ENCODE data around the gene NEB. TPM values are rescaled to one million over a fixed set of nuclear protein-coding genes. Genes with fewer than 3 reads are reported as not detected.

The NEB gene
- polyA plus RNA-seq, 3 donors = 2.7 TPM; not detected in 2

- peaks cover 15 to 64% of the 10 kb centered on the region in 2 donors for H3K36me3 ChIP-seq (replicated peaks in 1 of 2; ENCODE audit: control insufficient read depth in 1 of 2, insufficient read depth in 2 of 2, low read length in 2 of 2)
- H3K79me2 ChIP-seq (ENCODE audit: insufficient read depth, low read length) = no peaks in the 10 kb centered on the region
- no peaks in the 10 kb centered on the region for H3K27me3 ChIP-seq (ENCODE audit: control insufficient read depth in 2 of 2, insufficient read depth in 2 of 2, low read length in 2 of 2)
- no peak for DNase-seq
- no peaks in the 10 kb centered on the region for H3K4me1 ChIP-seq (ENCODE audit: control insufficient read depth in 1 of 2, insufficient read depth in 2 of 2, low read length in 2 of 2)
- TF ChIP-seq, protein P1, sequence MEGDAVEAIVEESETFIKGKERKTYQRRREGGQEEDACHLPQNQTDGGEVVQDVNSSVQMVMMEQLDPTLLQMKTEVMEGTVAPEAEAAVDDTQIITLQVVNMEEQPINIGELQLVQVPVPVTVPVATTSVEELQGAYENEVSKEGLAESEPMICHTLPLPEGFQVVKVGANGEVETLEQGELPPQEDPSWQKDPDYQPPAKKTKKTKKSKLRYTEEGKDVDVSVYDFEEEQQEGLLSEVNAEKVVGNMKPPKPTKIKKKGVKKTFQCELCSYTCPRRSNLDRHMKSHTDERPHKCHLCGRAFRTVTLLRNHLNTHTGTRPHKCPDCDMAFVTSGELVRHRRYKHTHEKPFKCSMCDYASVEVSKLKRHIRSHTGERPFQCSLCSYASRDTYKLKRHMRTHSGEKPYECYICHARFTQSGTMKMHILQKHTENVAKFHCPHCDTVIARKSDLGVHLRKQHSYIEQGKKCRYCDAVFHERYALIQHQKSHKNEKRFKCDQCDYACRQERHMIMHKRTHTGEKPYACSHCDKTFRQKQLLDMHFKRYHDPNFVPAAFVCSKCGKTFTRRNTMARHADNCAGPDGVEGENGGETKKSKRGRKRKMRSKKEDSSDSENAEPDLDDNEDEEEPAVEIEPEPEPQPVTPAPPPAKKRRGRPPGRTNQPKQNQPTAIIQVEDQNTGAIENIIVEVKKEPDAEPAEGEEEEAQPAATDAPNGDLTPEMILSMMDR (IDR thresholded peaks at IDR 0.05) = no peak
- no peaks in the 10 kb centered on the region for H3K4me1 Mint-ChIP-seq
- no peak overlapping the region for H3K4me3 Mint-ChIP-seq
- H3K9me3 ChIP-seq (replicated peaks in 1 of 2; ENCODE audit: control insufficient read depth in 1 of 2, insufficient read depth in 1 of 2, low read length in 2 of 2) = no peaks in the 10 kb centered on the region
- no peak overlapping the region for H3K27ac Mint-ChIP-seq
- H3K36me3 Mint-ChIP-seq = peaks cover 52 to 60% of the 10 kb centered on the region in 2 donors
- H3K9me3 Mint-ChIP-seq = peaks cover 0 to 8% (median 0%) of the 10 kb centered on the region in 7 donors
- no peak overlapping the region for H3K9ac ChIP-seq (ENCODE audit: insufficient read depth, low read length, poor library complexity, severe bottlenecking)
- no peak overlapping the region for H3K4me2 ChIP-seq (replicated peaks; ENCODE audit: extremely low read depth, low read length, poor library complexity, severe bottlenecking)
- no peak overlapping the region for H3K4me3 ChIP-seq (replicated peaks in 1 of 3; ENCODE audit: low read depth in 2 of 3, low read length in 3 of 3)
- intact Hi-C loops (cut with micrococcal nuclease) = no loop called here
- no peaks in the 10 kb centered on the region for H4K20me1 ChIP-seq (ENCODE audit: insufficient read depth, low read length)
- H3K27me3 Mint-ChIP-seq (ENCODE audit: low read depth in 3 of 3) = no peaks in the 10 kb centered on the region
- no peak overlapping the region for H2AFZ ChIP-seq (ENCODE audit: insufficient read depth, low read depth, low read length, poor library complexity, severe bottlenecking)
- no CpG with 5 or more reads among the region's 3 CpGs for WGBS (ENCODE audit: insufficient coverage)
- no peak overlapping the region for H3K27ac ChIP-seq (ENCODE audit: low read depth in 1 of 2, low read length in 2 of 2)
Measured at GRCh38 chr2:151774506-151774905, 40.2 kb upstream of the NEB start.

GRCh38 chr2:151771599-151772358 lies 37.5 kb upstream of the NEB start:
- H3K4me1 ChIP-seq (ENCODE audit: control insufficient read depth in 1 of 2, insufficient read depth in 2 of 2, low read length in 2 of 2) = no peaks in the 10 kb centered on the region
- peaks cover 16 to 54% of the 10 kb centered on the region in 2 donors for H3K36me3 ChIP-seq (replicated peaks in 1 of 2; ENCODE audit: control insufficient read depth in 1 of 2, insufficient read depth in 2 of 2, low read length in 2 of 2)
- H3K9ac ChIP-seq (ENCODE audit: insufficient read depth, low read length, poor library complexity, severe bottlenecking) = no peak overlapping the region
- TF ChIP-seq, protein P1 (IDR thresholded peaks at IDR 0.05) = no peak
- H3K4me3 ChIP-seq (replicated peaks in 1 of 3; ENCODE audit: low read depth in 2 of 3, low read length in 3 of 3) = no peak overlapping the region
- intact Hi-C loops (cut with micrococcal nuclease) = no loop called here
- DNase-seq = no peak
- Mint-ChIP-seq H3K36me3 (peaks cover 34 to 41% of the 10 kb centered on the region in 2 donors), H3K27me3 (ENCODE audit: low read depth in 3 of 3) (no peaks in the 10 kb centered on the region), H3K4me1 (no peaks in the 10 kb centered on the region), H3K9me3 (peaks cover 0 to 2% (median 0%) of the 10 kb centered on the region in 7 donors), H3K4me3 (no peak overlapping the region), H3K27ac (no peak overlapping the region)
- H3K79me2 ChIP-seq (ENCODE audit: insufficient read depth, low read length) = no peaks in the 10 kb centered on the region
- H3K4me2 ChIP-seq (replicated peaks; ENCODE audit: extremely low read depth, low read length, poor library complexity, severe bottlenecking) = no peak overlapping the region
- H3K9me3 ChIP-seq (replicated peaks in 1 of 2; ENCODE audit: control insufficient read depth in 1 of 2, insufficient read depth in 1 of 2, low read length in 2 of 2) = no peaks in the 10 kb centered on the region
- H2AFZ ChIP-seq (ENCODE audit: insufficient read depth, low read depth, low read length, poor library complexity, severe bottlenecking) = no peak overlapping the region
- no peaks in the 10 kb centered on the region for H3K27me3 ChIP-seq (ENCODE audit: control insufficient read depth in 2 of 2, insufficient read depth in 2 of 2, low read length in 2 of 2)
- no peaks in the 10 kb centered on the region for H4K20me1 ChIP-seq (ENCODE audit: insufficient read depth, low read length)
- H3K27ac ChIP-seq (ENCODE audit: low read depth in 1 of 2, low read length in 2 of 2) = no peak overlapping the region
- 100% methylated on average over 6 of the region's 10 CpGs for WGBS (ENCODE audit: insufficient coverage)
